Type B pancreatic cell (in vitro differentiated cells): ENCODE results near the gene CTBP2. TPM values are rescaled to one million over a fixed set of nuclear protein-coding genes. Genes with fewer than 3 reads are reported as not detected.
A peak's percentile ranks its signal among the peaks of the same experiment; 100 is the strongest.

Experiments used
- DNase-seq: peaks from one replicate; pipeline ENCODE4 v3.0.0; 2021; ENCODE audit warnings: mixed read lengths; ENCODE audit not compliant: unreplicated experiment; ENCODE audit errors: extremely low spot score
- H3K27ac Mint-ChIP-seq: 2 replicates; pipeline ENCODE4 v1.8.0; 2021; ENCODE audit warnings: mild to moderate bottlenecking, mixed read lengths
- H3K27me3 Mint-ChIP-seq: 2 replicates; pipeline ENCODE4 v1.8.0; 2021; ENCODE audit warnings: mixed read lengths
- H3K36me3 Mint-ChIP-seq: 2 replicates; pipeline ENCODE4 v1.8.0; 2021; ENCODE audit warnings: mixed read lengths
- H3K4me1 Mint-ChIP-seq: one replicate; pipeline ENCODE4 v1.8.0; 2021; ENCODE audit warnings: mixed read lengths; ENCODE audit not compliant: unreplicated experiment
- H3K4me3 Mint-ChIP-seq: 2 replicates; pipeline ENCODE4 v1.8.0; 2021; ENCODE audit warnings: mild to moderate bottlenecking, mixed read lengths
- H3K9me3 Mint-ChIP-seq: 2 replicates; pipeline ENCODE4 v1.8.0; 2021; ENCODE audit warnings: mixed read lengths
- total RNA-seq: library from RNA; stranded (reverse); gene quantifications from 2 replicates; pipeline ENCODE4 v1.2.1, GENCODE V29; 2021; ENCODE audit warnings: low replicate concordance
- TF ChIP-seq, protein P1 (sequence below): fragments of 200-600 bp; sonication (generic); conservative IDR thresholded peaks from 2 replicates; pipeline ENCODE4 v1.5.0; 2021; ENCODE audit warnings: antibody characterized with exemption, mild to moderate bottlenecking

The CTBP2 gene
- total RNA-seq, 1 donor from 2014 or later = 113 TPM

DNA sequence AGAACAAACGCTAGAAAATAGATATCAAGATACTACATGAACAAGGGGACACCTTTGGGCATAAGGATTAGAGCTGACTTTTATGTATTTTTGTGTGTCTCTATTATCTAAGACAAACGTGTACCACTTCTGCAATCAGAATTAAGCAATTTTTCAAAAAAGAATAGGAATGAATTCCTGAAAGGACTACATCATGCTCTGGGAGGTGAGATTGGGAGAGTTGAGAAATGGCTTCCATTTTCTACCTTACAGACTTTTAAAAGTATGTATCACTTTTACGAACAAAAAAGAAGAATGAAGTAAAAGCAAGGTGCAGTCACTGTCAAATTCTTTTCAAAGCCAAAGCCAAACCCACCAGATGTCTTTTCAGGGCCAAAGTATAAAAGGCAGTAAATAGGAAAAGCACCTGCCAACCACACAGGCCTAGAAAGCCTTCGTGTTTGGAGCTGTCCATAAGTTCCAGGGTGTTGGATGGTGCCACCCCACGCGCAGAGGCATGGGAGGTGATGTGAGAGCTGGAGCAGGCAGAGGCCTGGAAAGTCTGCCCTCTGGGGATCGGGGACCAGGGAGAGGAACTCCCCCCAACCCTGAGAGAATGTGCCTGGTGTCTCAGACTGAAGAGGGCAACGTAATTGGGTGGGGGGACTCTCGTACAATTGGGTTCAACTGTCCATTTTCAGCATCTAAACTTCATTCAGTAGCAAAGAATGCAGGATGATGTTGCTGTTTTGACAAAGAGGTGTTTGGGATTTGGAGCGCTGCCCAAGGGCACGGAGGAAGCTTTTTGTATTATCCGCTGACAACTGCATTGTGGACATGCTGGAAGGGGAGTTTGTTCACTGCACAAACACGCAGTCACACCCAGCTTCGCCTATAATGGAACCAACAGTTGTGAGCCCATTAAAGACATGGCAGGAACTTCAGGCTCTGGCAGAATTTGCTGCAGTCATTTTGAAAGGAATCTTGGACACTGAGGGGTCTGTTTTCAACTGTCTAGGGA lies 17.6 kb upstream of the CTBP2 start:
- no peak for DNase-seq
- Mint-ChIP-seq H3K27me3 (peaks cover 11% of the 10 kb centered on the region), H3K4me1 (peaks cover 5% of the 10 kb centered on the region), H3K27ac (no peak overlapping the region), H3K4me3 (no peak overlapping the region), H3K9me3 (no peaks in the 10 kb centered on the region), H3K36me3 (no peaks in the 10 kb centered on the region)
- TF ChIP-seq, protein P1, sequence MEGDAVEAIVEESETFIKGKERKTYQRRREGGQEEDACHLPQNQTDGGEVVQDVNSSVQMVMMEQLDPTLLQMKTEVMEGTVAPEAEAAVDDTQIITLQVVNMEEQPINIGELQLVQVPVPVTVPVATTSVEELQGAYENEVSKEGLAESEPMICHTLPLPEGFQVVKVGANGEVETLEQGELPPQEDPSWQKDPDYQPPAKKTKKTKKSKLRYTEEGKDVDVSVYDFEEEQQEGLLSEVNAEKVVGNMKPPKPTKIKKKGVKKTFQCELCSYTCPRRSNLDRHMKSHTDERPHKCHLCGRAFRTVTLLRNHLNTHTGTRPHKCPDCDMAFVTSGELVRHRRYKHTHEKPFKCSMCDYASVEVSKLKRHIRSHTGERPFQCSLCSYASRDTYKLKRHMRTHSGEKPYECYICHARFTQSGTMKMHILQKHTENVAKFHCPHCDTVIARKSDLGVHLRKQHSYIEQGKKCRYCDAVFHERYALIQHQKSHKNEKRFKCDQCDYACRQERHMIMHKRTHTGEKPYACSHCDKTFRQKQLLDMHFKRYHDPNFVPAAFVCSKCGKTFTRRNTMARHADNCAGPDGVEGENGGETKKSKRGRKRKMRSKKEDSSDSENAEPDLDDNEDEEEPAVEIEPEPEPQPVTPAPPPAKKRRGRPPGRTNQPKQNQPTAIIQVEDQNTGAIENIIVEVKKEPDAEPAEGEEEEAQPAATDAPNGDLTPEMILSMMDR = no peak

DNA sequence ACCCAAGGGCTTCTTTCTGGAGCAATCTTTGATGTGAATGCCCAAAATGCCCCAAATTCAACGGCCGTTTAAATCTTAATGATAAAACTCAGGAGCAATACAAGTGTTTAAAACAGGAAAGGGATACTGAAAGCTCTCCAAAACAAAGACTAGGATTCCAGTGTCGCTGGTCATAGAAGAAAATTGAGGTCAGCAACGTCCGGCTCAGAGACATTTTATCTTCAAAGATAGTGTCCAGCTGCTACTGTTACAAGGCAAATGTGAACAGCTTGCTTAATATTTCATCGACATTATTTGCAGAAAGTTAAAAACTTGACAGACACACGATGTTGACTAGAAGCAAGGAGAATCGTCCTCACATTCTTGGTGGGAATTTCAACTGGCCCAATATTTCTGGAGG lies 15.4 kb upstream of the CTBP2 start:
- no peak overlapping the region for H3K27ac Mint-ChIP-seq
- TF ChIP-seq, protein P1 = no peak
- H3K27me3 Mint-ChIP-seq = peaks cover 4% of the 10 kb centered on the region
- H3K36me3 Mint-ChIP-seq = no peaks in the 10 kb centered on the region
- DNase-seq = no peak
- H3K4me3 Mint-ChIP-seq = no peak overlapping the region
- H3K4me1 Mint-ChIP-seq = peaks cover 10% of the 10 kb centered on the region
- H3K9me3 Mint-ChIP-seq = no peaks in the 10 kb centered on the region

DNA sequence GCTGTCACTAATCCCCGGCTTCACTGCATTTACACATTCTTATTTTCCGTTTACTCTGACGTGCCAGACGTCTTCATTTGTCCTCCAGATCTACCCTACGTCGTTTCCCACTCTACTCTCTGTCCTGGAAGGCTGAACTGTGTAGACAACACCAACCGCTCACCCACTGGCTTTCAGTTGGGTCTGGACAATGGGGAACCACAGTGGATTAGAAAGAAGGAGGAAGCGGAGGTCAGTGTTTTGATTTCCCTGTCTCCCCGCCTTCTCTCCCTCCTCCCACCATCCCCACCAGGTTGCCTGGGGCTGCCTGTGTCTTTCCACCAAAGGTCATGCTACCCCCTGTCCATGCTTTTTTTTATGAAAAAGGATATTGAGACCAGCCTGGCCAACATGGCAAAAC lies 14.0 kb upstream of the CTBP2 start:
- Mint-ChIP-seq H3K4me3 (no peak overlapping the region), H3K9me3 (no peaks in the 10 kb centered on the region), H3K4me1 (peaks cover 10% of the 10 kb centered on the region), H3K27ac (no peak overlapping the region), H3K36me3 (no peaks in the 10 kb centered on the region), H3K27me3 (peaks cover 7% of the 10 kb centered on the region)
- peak; percentile 44 for DNase-seq
- TF ChIP-seq, protein P1 = no peak

DNA sequence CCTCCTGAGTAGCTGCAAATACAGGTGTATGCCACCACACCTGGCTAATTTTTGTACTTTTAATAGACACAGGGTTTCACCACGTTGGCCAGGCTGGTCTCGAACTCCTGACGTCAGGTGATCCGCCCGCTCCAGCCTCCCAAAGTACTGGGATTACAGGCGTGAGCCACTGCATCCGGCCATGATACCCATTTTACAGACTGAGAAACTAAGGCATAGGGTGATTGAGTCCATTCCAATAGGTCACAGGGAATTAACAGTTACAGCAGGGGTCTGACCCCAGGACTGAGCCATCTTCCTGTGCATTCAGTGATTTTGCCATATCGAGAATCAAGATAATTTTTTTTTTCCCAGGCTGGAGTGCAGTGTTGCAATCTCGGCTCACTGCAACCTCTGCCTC lies 12.3 kb upstream of the CTBP2 start:
- Mint-ChIP-seq H3K27me3 (peaks cover 7% of the 10 kb centered on the region), H3K4me1 (peaks cover 10% of the 10 kb centered on the region), H3K4me3 (no peak overlapping the region), H3K36me3 (no peaks in the 10 kb centered on the region), H3K9me3 (no peaks in the 10 kb centered on the region), H3K27ac (no peak overlapping the region)
- TF ChIP-seq, protein P1 = no peak
- DNase-seq = peak; percentile 47

DNA sequence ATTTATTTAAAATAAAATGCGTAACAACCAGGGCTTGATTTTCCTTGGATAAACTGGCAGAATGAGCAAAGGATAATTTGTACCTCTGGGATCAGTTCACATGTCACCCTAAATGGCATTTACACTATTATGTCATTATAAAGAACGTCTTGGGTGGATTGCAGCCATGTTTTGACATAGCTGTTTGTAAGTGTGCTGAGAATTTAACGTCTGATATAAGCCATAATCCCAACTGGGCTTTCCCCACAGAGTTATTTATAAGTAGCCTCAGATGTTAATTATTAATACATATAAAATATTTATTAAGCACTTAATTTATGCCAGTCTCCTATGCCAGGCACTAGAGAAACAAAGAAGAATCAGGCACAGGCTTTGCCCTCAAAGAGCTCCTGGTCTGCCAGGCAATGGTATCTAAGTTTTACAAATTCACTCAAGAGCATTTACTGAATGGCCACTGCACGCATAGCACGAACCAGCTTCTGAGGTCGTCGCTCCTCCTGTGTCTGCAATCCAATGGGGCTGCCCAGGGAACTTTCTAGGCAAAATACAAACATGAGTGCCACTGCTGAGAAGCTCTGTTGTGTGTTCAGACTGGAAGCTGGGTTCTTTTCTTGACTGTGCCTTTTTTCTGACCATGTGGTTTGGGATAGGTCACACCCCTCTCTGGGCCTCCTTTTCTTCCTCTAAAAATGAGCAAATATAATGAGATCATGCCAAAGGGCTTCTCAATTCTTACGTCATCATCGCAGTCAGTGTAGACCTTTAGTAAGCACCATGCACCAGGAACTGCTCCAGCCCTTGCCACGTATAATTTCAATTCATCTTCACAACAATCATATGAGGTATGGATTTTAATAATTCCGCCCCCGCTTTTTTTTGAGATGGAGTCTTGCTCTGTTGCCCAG lies 11.3 kb upstream of the CTBP2 start:
- TF ChIP-seq, protein P1 = no peak
- H3K27me3 Mint-ChIP-seq = peaks cover 7% of the 10 kb centered on the region
- no peaks in the 10 kb centered on the region for H3K9me3 Mint-ChIP-seq
- H3K4me3 Mint-ChIP-seq = no peak overlapping the region
- no peaks in the 10 kb centered on the region for H3K36me3 Mint-ChIP-seq
- no peak overlapping the region for H3K27ac Mint-ChIP-seq
- peak; percentile 27 for DNase-seq
- peaks cover 10% of the 10 kb centered on the region for H3K4me1 Mint-ChIP-seq
